MM.1S (cell line): ENCODE measurements around the gene PRKG1.
A peak's percentile ranks its signal among the peaks of the same experiment; 100 is the strongest.

ENCODE experiments used
- DNase-seq: peaks from one replicate; pipeline ENCODE4 v3.0.0-alpha.2; 2015
- H2AFZ ChIP-seq: fragments of 300-600 bp; sonication (generic); 2 replicates; pipeline ENCODE4 v1.6.0; 2016; ENCODE audit warnings: antibody characterized with exemption, low read length
- H3F3A ChIP-seq: fragments of 300-600 bp; sonication (generic); 2 replicates; pipeline ENCODE4 v1.6.1; 2016; ENCODE audit warnings: mild to moderate bottlenecking, antibody characterized with exemption, low read length, moderate library complexity, mixed read lengths; ENCODE audit not compliant: insufficient read depth
- H3K27ac ChIP-seq: fragments of 300-600 bp; sonication (generic); 2 replicates; pipeline ENCODE4 v1.5.1; 2016; ENCODE audit warnings: mild to moderate bottlenecking, low read length
- H3K27me3 ChIP-seq: fragments of 300-600 bp; sonication (generic); replicated peaks from 2 replicates; pipeline ENCODE4 v1.6.0; 2016; ENCODE audit warnings: low read length; ENCODE audit not compliant: insufficient read depth
- H3K36me3 ChIP-seq: fragments of 300-600 bp; sonication (generic); replicated peaks from 2 replicates; pipeline ENCODE4 v1.6.1; 2016; ENCODE audit warnings: mild to moderate bottlenecking, low read length, mixed read lengths; ENCODE audit not compliant: insufficient read depth
- H3K4me1 ChIP-seq: fragments of 300-600 bp; sonication (generic); 2 replicates; pipeline ENCODE4 v1.6.1; 2016; ENCODE audit warnings: low read length, mixed read lengths
- H3K4me2 ChIP-seq: fragments of 300-600 bp; sonication (generic); 2 replicates; pipeline ENCODE4 v1.6.0; 2016; ENCODE audit warnings: low read depth, low read length
- H3K4me3 ChIP-seq: fragments of 300-600 bp; sonication (generic); 2 replicates; pipeline ENCODE4 v1.5.1; 2016; ENCODE audit warnings: low read length, mixed read lengths
- H3K79me2 ChIP-seq: fragments of 300-600 bp; sonication (generic); 2 replicates; pipeline ENCODE4 v1.6.1; 2016; ENCODE audit warnings: mixed run types, low read length, mixed read lengths
- H3K9ac ChIP-seq: fragments of 300-600 bp; sonication (generic); 2 replicates; pipeline ENCODE4 v1.6.1; 2016; ENCODE audit warnings: low read length, mixed read lengths
- H3K9me2 ChIP-seq: fragments of 300-600 bp; sonication (generic); replicated peaks from 2 replicates; pipeline ENCODE4 v1.6.1; 2016; ENCODE audit warnings: mild to moderate bottlenecking, low read length, mixed read lengths; ENCODE audit not compliant: insufficient read depth
- H3K9me3 ChIP-seq: fragments of 300-600 bp; sonication (generic); replicated peaks from 2 replicates; pipeline ENCODE4 v1.6.1; 2016; ENCODE audit warnings: mild to moderate bottlenecking, low read length, mixed read lengths; ENCODE audit not compliant: insufficient read depth
- H4K20me1 ChIP-seq: fragments of 300-600 bp; sonication (generic); 2 replicates; pipeline ENCODE4 v1.6.1; 2016; ENCODE audit warnings: mild to moderate bottlenecking, low read length, moderate library complexity, mixed read lengths; ENCODE audit not compliant: insufficient read depth
- EZH2 ChIP-seq: fragments of 300-600 bp; sonication (generic); optimal IDR thresholded peaks from 2 replicates; pipeline ENCODE3; 2017; ENCODE audit warnings: low read depth, mild to moderate bottlenecking, antibody characterized with exemption, low read length, mixed read lengths
- EZH2phosphoT487 ChIP-seq: fragments of 300-600 bp; sonication (generic); IDR thresholded peaks from 2 replicates; pipeline ENCODE4 v1.6.1; 2018; ENCODE audit warnings: antibody characterized with exemption, low read length
- TF ChIP-seq, protein P1 (sequence below): fragments of 300-600 bp; sonication (generic); IDR thresholded peaks from 2 replicates; pipeline ENCODE4 v1.5.1; 2016; ENCODE audit warnings: antibody characterized with exemption, low read length, mixed read lengths

The PRKG1 gene

DNA sequence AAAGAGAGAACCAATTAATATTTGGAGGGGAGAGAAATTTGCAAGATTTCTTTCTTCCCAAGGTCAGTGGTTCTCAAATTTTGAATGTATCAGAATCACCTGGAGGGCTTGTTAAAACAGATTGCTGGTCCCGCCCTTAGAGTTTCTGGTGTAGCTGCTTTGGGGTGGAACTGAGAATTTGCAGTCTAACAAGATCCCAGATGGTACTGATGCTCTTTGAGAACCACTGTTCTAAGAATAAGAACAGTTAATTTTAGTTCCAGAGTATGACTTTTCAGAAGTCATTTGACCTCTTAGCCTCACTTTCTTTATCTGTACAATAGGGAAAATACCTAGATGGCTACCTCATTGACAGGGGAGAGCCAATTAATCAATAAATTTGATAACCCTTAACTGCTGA, 161.6 kb downstream of the PRKG1 start:
- H4K20me1 ChIP-seq, result no peaks in the 10 kb centered on the region
- no peaks in the 10 kb centered on the region for H3K36me3 ChIP-seq

DNA sequence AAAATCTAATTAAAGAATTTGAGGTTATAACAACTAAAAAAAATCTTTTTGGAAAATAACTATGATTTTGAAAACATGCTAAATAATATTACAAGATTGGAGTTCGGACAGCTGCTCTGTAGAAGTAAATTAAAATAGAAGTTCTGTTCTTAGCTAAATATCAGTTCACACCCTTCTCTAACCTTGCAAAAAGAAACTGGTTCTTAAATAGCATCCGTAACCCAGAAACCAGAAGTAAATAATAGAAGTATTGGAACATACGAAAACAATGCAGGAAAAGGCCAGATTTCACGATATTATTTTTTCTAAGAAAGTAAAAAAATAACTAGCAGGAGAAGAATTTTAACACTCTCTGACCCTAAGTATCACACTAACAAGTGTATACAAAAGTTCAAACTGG, 164.7 kb downstream of the PRKG1 start:
- no peak for DNase-seq

More for the DNA sequence above, 161.6 kb downstream of the PRKG1 start:
- 0 out of 2 replicates have a peak, but pooled peaks cover 5% of the 10 kb centered on the region for H3F3A ChIP-seq
- H3K4me2 ChIP-seq, result no peak overlapping the region
- H3K9ac ChIP-seq, result no peak overlapping the region
- H3K27ac ChIP-seq, result no peak overlapping the region
- TF ChIP-seq EZH2 (no peak), EZH2phosphoT487 (no peak)
- TF ChIP-seq, protein P1, sequence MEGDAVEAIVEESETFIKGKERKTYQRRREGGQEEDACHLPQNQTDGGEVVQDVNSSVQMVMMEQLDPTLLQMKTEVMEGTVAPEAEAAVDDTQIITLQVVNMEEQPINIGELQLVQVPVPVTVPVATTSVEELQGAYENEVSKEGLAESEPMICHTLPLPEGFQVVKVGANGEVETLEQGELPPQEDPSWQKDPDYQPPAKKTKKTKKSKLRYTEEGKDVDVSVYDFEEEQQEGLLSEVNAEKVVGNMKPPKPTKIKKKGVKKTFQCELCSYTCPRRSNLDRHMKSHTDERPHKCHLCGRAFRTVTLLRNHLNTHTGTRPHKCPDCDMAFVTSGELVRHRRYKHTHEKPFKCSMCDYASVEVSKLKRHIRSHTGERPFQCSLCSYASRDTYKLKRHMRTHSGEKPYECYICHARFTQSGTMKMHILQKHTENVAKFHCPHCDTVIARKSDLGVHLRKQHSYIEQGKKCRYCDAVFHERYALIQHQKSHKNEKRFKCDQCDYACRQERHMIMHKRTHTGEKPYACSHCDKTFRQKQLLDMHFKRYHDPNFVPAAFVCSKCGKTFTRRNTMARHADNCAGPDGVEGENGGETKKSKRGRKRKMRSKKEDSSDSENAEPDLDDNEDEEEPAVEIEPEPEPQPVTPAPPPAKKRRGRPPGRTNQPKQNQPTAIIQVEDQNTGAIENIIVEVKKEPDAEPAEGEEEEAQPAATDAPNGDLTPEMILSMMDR, result no peak
- H2AFZ ChIP-seq, result no peak overlapping the region
- no peaks in the 10 kb centered on the region for H3K79me2 ChIP-seq
- peaks cover 22% of the 10 kb centered on the region for H3K4me1 ChIP-seq
- H3K4me3 ChIP-seq, result no peak overlapping the region
- no peaks in the 10 kb centered on the region for H3K9me2 ChIP-seq
- H3K9me3 ChIP-seq, result no peaks in the 10 kb centered on the region
- no peaks in the 10 kb centered on the region for H3K27me3 ChIP-seq
- DNase-seq, result peak; percentile 70

DNA sequence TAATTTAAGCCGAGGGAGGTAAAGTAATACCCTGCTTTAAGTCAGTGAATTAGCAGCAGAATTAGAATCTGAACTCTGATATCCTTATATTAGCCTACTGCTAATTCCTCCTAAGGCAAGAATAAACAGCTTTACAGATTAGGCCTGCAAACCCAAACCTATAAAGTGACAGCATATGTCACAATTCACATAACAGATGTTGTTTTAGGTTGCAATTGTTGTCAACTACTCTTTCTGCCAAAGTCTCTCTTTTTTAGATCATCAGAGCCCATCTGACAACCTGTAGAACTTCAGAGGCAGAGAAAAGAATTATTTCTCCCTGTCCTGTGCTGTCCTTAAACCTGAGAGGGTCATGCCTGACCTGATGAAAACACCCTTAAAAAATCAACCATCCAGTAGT, 167.2 kb downstream of the PRKG1 start:
- no peaks in the 10 kb centered on the region for H3K27me3 ChIP-seq
- no peak for DNase-seq
- TF ChIP-seq, protein P1, result no peak
- TF ChIP-seq EZH2phosphoT487 (no peak), EZH2 (no peak)

More for the DNA sequence above, 164.7 kb downstream of the PRKG1 start:
- TF ChIP-seq, protein P1, result no peak
- TF ChIP-seq EZH2phosphoT487, result no peak
- TF ChIP-seq EZH2, result no peak
- Histone ChIP-seq H3K27ac (no peak overlapping the region), H3K4me1 (peaks cover 22% of the 10 kb centered on the region), H3K27me3 (no peaks in the 10 kb centered on the region), H3K36me3 (no peaks in the 10 kb centered on the region), H3K79me2 (no peaks in the 10 kb centered on the region), H3K9me2 (no peaks in the 10 kb centered on the region), H3K9me3 (no peaks in the 10 kb centered on the region), H3K4me3 (no peak overlapping the region), H2AFZ (no peak overlapping the region), H4K20me1 (no peaks in the 10 kb centered on the region), H3K4me2 (no peak overlapping the region), H3F3A (0 out of 2 replicates have a peak, but pooled peaks cover 5% of the 10 kb centered on the region), H3K9ac (no peak overlapping the region)

More for the DNA sequence above, 167.2 kb downstream of the PRKG1 start:
- peaks cover 9% of the 10 kb centered on the region for H3K4me1 ChIP-seq
- no peaks in the 10 kb centered on the region for H3F3A ChIP-seq
- H3K27ac ChIP-seq, result no peak overlapping the region
- H3K9me3 ChIP-seq, result no peaks in the 10 kb centered on the region
- no peaks in the 10 kb centered on the region for H3K36me3 ChIP-seq
- H2AFZ ChIP-seq, result no peak overlapping the region
- no peaks in the 10 kb centered on the region for H4K20me1 ChIP-seq
- H3K79me2 ChIP-seq, result no peaks in the 10 kb centered on the region
- no peaks in the 10 kb centered on the region for H3K9me2 ChIP-seq
- H3K4me3 ChIP-seq, result no peak overlapping the region
- no peak overlapping the region for H3K4me2 ChIP-seq
- H3K9ac ChIP-seq, result no peak overlapping the region
